ENCODE results near the gene LYZL6. TPM values are rescaled to one million over a fixed set of nuclear protein-coding genes. Genes with fewer than 3 reads are reported as not detected.
A peak's percentile ranks its signal among the peaks of the same experiment; 100 is the strongest.

Gene LYZL6
- total RNA-seq, 4 donors from 2014 or later: not detected

DNA sequence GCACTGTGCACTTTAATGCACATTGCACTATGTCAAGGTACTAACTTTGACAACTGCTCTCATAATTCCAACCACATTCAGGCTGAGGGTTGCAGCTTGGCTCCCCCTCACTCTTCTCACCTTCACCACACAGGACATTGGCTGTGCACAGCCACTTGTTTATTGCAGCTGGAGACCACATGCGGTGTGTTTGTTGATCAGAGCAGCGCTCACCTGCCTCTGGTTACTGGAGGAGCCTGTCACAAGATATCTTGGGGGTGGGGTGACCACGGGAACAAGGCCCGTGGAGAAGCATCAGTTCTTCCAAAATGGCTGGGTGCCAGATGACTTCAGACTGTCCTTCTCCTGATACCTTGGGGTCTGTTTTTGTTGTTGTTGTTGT lies 52.7 kb downstream of the LYZL6 start:
- H3K9me3 ChIP-seq: no peaks in the 10 kb centered on the region
- H3K36me3 ChIP-seq: no peaks in the 10 kb centered on the region
- TF ChIP-seq, protein P1, sequence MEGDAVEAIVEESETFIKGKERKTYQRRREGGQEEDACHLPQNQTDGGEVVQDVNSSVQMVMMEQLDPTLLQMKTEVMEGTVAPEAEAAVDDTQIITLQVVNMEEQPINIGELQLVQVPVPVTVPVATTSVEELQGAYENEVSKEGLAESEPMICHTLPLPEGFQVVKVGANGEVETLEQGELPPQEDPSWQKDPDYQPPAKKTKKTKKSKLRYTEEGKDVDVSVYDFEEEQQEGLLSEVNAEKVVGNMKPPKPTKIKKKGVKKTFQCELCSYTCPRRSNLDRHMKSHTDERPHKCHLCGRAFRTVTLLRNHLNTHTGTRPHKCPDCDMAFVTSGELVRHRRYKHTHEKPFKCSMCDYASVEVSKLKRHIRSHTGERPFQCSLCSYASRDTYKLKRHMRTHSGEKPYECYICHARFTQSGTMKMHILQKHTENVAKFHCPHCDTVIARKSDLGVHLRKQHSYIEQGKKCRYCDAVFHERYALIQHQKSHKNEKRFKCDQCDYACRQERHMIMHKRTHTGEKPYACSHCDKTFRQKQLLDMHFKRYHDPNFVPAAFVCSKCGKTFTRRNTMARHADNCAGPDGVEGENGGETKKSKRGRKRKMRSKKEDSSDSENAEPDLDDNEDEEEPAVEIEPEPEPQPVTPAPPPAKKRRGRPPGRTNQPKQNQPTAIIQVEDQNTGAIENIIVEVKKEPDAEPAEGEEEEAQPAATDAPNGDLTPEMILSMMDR (IDR thresholded peaks at IDR 0.05): no peak
- no peak for TF ChIP-seq POLR2A (IDR thresholded peaks at IDR 0.05; ENCODE audit: low read depth)
- peak in 1 of 2 donors; percentile 5 for TF ChIP-seq POLR2AphosphoS5 (IDR thresholded peaks at IDR 0.05)
- no peak for DNase-seq (ENCODE audit: extremely low spot score)
- H3K27ac ChIP-seq (replicated peaks in 1 of 4): no peak overlapping the region
- WGBS: 56% methylated on average over 4 of the region's 4 CpGs
- H3K4me3 ChIP-seq: no peak overlapping the region
- peaks cover 0 to 9% (median 4%) of the 10 kb centered on the region in 4 donors for H3K4me1 ChIP-seq
- intact Hi-C loops (cut with DNase I): no loop called here
- H3K27me3 ChIP-seq: no peaks in the 10 kb centered on the region

DNA sequence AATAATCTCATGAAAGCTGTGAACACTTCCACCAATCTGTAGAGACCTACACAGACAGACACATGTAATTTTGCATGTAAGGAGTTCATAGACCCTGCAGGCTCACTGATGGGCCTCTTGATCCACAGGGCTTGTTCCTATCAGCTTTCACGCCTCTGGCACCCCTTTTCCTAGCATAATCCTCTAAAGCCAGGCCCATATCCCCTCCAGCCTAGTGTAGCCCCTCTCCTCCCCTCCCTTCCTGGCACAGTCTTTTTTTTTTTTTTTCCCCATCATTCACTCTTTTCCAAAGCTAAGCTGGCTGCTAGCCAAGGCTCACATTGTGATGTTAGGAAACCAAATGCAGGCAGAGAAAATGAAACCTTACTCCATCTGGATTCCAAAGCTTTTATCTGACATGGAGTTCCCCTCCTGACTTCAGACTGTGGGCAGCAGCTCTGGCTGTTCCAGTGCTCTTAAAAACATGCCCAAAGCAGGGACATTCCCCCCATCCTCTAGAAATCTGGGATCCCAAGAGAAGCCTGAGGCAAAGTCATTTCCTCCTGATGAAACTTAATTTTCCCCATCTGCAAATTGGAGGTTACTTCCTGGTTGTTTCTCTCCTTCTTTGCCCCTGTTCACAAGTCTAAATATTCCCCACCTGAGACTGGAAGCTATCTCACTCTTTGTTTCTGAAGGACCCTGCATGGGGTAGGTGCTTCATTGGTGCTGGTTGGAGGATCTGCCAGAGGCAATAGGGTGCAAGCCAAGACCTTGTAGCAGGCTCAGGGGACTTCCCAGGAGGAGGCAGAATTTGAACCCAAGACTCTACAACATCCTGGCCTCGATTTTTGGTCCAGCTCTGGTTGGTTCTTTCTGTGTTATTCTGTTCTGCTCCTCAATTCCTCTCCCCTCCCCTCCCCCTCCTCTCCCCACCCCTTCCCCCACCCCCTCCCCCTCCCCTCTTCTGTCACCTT lies 53.4 kb downstream of the LYZL6 start:
- Histone ChIP-seq H3K27me3 (no peaks in the 10 kb centered on the region), H3K27ac (replicated peaks in 1 of 4) (no peak overlapping the region), H3K4me3 (no peak overlapping the region), H3K36me3 (no peaks in the 10 kb centered on the region), H3K4me1 (peaks cover 0 to 9% (median 4%) of the 10 kb centered on the region in 4 donors), H3K9me3 (no peaks in the 10 kb centered on the region)
- WGBS: 92% methylated on average over 2 of the region's 2 CpGs
- intact Hi-C loops (cut with DNase I): no loop called here
- TF ChIP-seq POLR2A (IDR thresholded peaks at IDR 0.05; ENCODE audit: low read depth) (no peak), POLR2AphosphoS5 (IDR thresholded peaks at IDR 0.05) (no peak), EP300 (IDR thresholded peaks at IDR 0.05) (no peak)
- TF ChIP-seq, protein P1 (IDR thresholded peaks at IDR 0.05): no peak
- no peak for DNase-seq (ENCODE audit: extremely low spot score)

DNA sequence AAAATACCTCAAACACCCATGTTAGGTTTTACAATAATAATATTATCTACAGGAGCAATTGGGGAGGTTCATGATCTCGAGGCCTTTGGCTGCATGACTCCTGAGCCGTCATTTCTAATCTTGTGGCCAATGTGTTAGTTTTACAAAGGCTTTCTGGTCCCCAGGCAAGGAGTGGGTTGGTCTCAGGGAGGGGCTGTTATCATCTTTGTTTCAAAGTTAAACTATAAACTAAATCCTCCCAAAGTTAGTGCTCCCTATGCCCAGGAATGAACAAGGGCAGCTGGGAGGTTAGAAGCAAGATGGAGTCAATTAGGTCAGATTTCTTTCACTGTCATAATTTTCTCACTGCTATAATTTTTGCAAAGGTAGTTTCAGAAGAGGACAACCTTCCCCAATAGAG lies 54.3 kb downstream of the LYZL6 start:
- no peak overlapping the region for H3K4me3 ChIP-seq
- H3K4me1 ChIP-seq: peaks cover 0 to 9% (median 4%) of the 10 kb centered on the region in 4 donors
- H3K27me3 ChIP-seq: no peaks in the 10 kb centered on the region
- intact Hi-C loops (cut with DNase I): no loop called here
- H3K9me3 ChIP-seq: no peaks in the 10 kb centered on the region
- WGBS: 91% methylated on average over 2 of the region's 2 CpGs
- no peaks in the 10 kb centered on the region for H3K36me3 ChIP-seq
- TF ChIP-seq POLR2A (IDR thresholded peaks at IDR 0.05; ENCODE audit: low read depth) (no peak), EP300 (IDR thresholded peaks at IDR 0.05) (no peak), POLR2AphosphoS5 (IDR thresholded peaks at IDR 0.05) (no peak)
- TF ChIP-seq, protein P1 (IDR thresholded peaks at IDR 0.05): no peak
- H3K27ac ChIP-seq (replicated peaks in 1 of 4): no peak overlapping the region
- no peak for DNase-seq (ENCODE audit: extremely low spot score)

Small RNA genes within 50 kb of the gene (small RNA-seq; reads per million reads assigned to genes)
- 82.0 to 249 (median 82.5) reads per million in 3 donors for gene RF00100

Other genes starting within 250 kb of the LYZL6 start
- 10 to 100 TPM; 10.3 to 28.1 (median 17.4) TPM for gene RASL10B, start 212.1 kb downstream of the LYZL6 start, total RNA-seq
- under 1 TPM; 0.42 to 0.80 (median 0.48) TPM for gene GAS2L2, start 190.5 kb downstream of the LYZL6 start, total RNA-seq
- gene C17orf50, start 182.8 kb downstream of the LYZL6 start, total RNA-seq: not detected
- 100 to 1,000 TPM in 2 of 4 donors, 10 to 100 TPM in 2; 75.5 to 150 (median 116) TPM for gene MMP28, start 148.1 kb downstream of the LYZL6 start, total RNA-seq
- gene TAF15, start 134.2 kb downstream of the LYZL6 start, total RNA-seq: 100 to 1,000 TPM in 3 of 4 donors, 10 to 100 TPM in 1; 93.8 to 140 (median 122) TPM
- gene HEATR9, start 74.8 kb downstream of the LYZL6 start, total RNA-seq: under 1 TPM in 1 of 4 donors, not detected in 3; 0.13 TPM
- 10 to 100 TPM in 1 of 4 donors, 1 to 10 TPM in 3; 1.6 to 11.3 (median 2.2) TPM for gene CCL5, start 63.4 kb downstream of the LYZL6 start, total RNA-seq
- gene RDM1, start 12.9 kb downstream of the LYZL6 start, total RNA-seq: not detected
- gene CCL16, start 37.8 kb upstream of the LYZL6 start, total RNA-seq: under 1 TPM in 1 of 4 donors, not detected in 3; 0.42 TPM
- gene CCL14, start 43.0 kb upstream of the LYZL6 start, total RNA-seq: 10 to 100 TPM; 11.2 to 59.8 (median 54.7) TPM
- not detected for gene CCL15, start 57.8 kb upstream of the LYZL6 start, total RNA-seq
- gene CCL23, start 74.3 kb upstream of the LYZL6 start, total RNA-seq: 1 to 10 TPM; 1.3 to 9.6 (median 2.5) TPM
- 10 to 100 TPM in 3 of 4 donors, not detected in 1; 12.6 to 16.7 (median 13.3) TPM for gene CCL18, start 120.6 kb upstream of the LYZL6 start, total RNA-seq
- 1 to 10 TPM in 1 of 4 donors, under 1 TPM in 1, not detected in 2; 0.33 to 1.3 TPM for gene CCL3, start 146.4 kb upstream of the LYZL6 start, total RNA-seq
- gene CCL4, start 160.1 kb upstream of the LYZL6 start, total RNA-seq: 1 to 10 TPM in 3 of 4 donors, not detected in 1; 1.7 to 3.0 (median 2.0) TPM
- gene TBC1D3B, start 232.9 kb upstream of the LYZL6 start, total RNA-seq: 1 to 10 TPM in 3 of 4 donors, not detected in 1; 2.1 to 5.8 (median 2.7) TPM

Measured in esophagus muscularis mucosa (tissue), 4 donors.